ENCODE measurements around the gene CCND2.
A peak's percentile ranks its signal among the peaks of the same experiment; 100 is the strongest.

CCND2 gene

GRCh38 chr12:4271717-4272423 is 1.7 kb upstream of the CCND2 start:
- Mint-ChIP-seq H3K4me1 (peaks cover 16% of the 10 kb centered on the region), H3K4me3 (peak overlapping the region; percentile 91 to 98 (median 96)), H3K36me3 (ENCODE audit: low read depth) (peaks cover 9% of the 10 kb centered on the region), H3K9me3 (no peaks in the 10 kb centered on the region), H3K27ac (peak overlapping the region; percentile 91 to 98 (median 97)), H3K27me3 (ENCODE audit: low read depth) (peaks cover 28% of the 10 kb centered on the region)
- TF ChIP-seq CTCF (IDR thresholded peaks at IDR 0.05; ENCODE audit: unreplicated experiment in 3 of 3) = no peak

- TF ChIP-seq CTCF (IDR thresholded peaks at IDR 0.05; ENCODE audit: unreplicated experiment in 3 of 3) = no peak
- H3K4me3 Mint-ChIP-seq = peak overlapping the region; percentile 91 to 98 (median 96)
- H3K27ac Mint-ChIP-seq = peak overlapping the region; percentile 91 to 98 (median 97)
- H3K27me3 Mint-ChIP-seq (ENCODE audit: low read depth) = peaks cover 24% of the 10 kb centered on the region
- peaks cover 23% of the 10 kb centered on the region for H3K4me1 Mint-ChIP-seq
- H3K9me3 Mint-ChIP-seq = no peaks in the 10 kb centered on the region
- H3K36me3 Mint-ChIP-seq (ENCODE audit: low read depth) = peaks cover 14% of the 10 kb centered on the region
These were observed 914 bp upstream of the CCND2 start for GRCh38 chr12:4272424-4273272.

GRCh38 chr12:4273273-4273651 is 300 bp upstream of the CCND2 start:
- Mint-ChIP-seq H3K27me3 (ENCODE audit: low read depth) (peaks cover 18% of the 10 kb centered on the region), H3K36me3 (ENCODE audit: low read depth) (peaks cover 20% of the 10 kb centered on the region), H3K9me3 (no peaks in the 10 kb centered on the region), H3K4me1 (peaks cover 29% of the 10 kb centered on the region), H3K27ac (peak overlapping the region; percentile 91 to 97 (median 94)), H3K4me3 (peak overlapping the region; percentile 91 to 98 (median 96))
- TF ChIP-seq CTCF (IDR thresholded peaks at IDR 0.05; ENCODE audit: unreplicated experiment in 3 of 3) = no peak

GRCh38 chr12:4274396-4275015 is 944 bp downstream of the CCND2 start:
- H3K27me3 Mint-ChIP-seq (ENCODE audit: low read depth) = peaks cover 12% of the 10 kb centered on the region
- peaks cover 41% of the 10 kb centered on the region for H3K4me1 Mint-ChIP-seq
- TF ChIP-seq CTCF (IDR thresholded peaks at IDR 0.05; ENCODE audit: unreplicated experiment in 3 of 3) = no peak
- H3K27ac Mint-ChIP-seq = peak overlapping the region; percentile 80 to 99 (median 97)
- H3K9me3 Mint-ChIP-seq = no peaks in the 10 kb centered on the region
- peaks cover 33% of the 10 kb centered on the region for H3K36me3 Mint-ChIP-seq (ENCODE audit: low read depth)
- H3K4me3 Mint-ChIP-seq = peak overlapping the region; percentile 91 to 98 (median 96)

GRCh38 chr12:4275016-4275869 is 1.7 kb downstream of the CCND2 start:
- H3K27ac Mint-ChIP-seq = peak overlapping the region; percentile 80 to 99 (median 97)
- H3K36me3 Mint-ChIP-seq (ENCODE audit: low read depth) = peaks cover 38% of the 10 kb centered on the region
- peaks cover 8% of the 10 kb centered on the region for H3K27me3 Mint-ChIP-seq (ENCODE audit: low read depth)
- H3K4me1 Mint-ChIP-seq = peaks cover 49% of the 10 kb centered on the region
- H3K4me3 Mint-ChIP-seq = peak overlapping the region; percentile 91 to 98 (median 96)
- no peaks in the 10 kb centered on the region for H3K9me3 Mint-ChIP-seq
- no peak for TF ChIP-seq CTCF (IDR thresholded peaks at IDR 0.05; ENCODE audit: unreplicated experiment in 3 of 3)

Measured in nephron (organoid).